Measurements from ENCODE around the gene SIVA1. TPM values are rescaled to one million over a fixed set of nuclear protein-coding genes. Genes with fewer than 3 reads are reported as not detected.

SIVA1 gene
- total RNA-seq, 2 donors from 2014 or later, result 82.5 to 87.3 TPM

- Histone ChIP-seq H3K9ac (ENCODE audit: extremely low read depth, low read length, poor library complexity, severe bottlenecking) (no peak overlapping the region), H3K36me3 (ENCODE audit: control insufficient read depth, insufficient read depth, low read length) (no peaks in the 10 kb centered on the region), H3K27me3 (ENCODE audit: control insufficient read depth, insufficient read depth, low read length, poor library complexity, severe bottlenecking) (peaks cover 14% of the 10 kb centered on the region), H3K4me1 (ENCODE audit: control insufficient read depth, insufficient read depth, low read length) (no peaks in the 10 kb centered on the region), H3K4me3 (ENCODE audit: low read length) (no peak overlapping the region), H3K27ac (ENCODE audit: low read depth, low read length) (no peak overlapping the region), H3K9me3 (ENCODE audit: control insufficient read depth, low read length) (no peaks in the 10 kb centered on the region)
- WGBS, 2 experiments (ENCODE audit: insufficient coverage in 1 of 2, insufficient read length in 1 of 2), result 93 to 97% methylated on average over 5 to 10 of the region's 10 CpGs
- TF ChIP-seq, protein P1, sequence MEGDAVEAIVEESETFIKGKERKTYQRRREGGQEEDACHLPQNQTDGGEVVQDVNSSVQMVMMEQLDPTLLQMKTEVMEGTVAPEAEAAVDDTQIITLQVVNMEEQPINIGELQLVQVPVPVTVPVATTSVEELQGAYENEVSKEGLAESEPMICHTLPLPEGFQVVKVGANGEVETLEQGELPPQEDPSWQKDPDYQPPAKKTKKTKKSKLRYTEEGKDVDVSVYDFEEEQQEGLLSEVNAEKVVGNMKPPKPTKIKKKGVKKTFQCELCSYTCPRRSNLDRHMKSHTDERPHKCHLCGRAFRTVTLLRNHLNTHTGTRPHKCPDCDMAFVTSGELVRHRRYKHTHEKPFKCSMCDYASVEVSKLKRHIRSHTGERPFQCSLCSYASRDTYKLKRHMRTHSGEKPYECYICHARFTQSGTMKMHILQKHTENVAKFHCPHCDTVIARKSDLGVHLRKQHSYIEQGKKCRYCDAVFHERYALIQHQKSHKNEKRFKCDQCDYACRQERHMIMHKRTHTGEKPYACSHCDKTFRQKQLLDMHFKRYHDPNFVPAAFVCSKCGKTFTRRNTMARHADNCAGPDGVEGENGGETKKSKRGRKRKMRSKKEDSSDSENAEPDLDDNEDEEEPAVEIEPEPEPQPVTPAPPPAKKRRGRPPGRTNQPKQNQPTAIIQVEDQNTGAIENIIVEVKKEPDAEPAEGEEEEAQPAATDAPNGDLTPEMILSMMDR (conservative IDR thresholded peaks at IDR 0.05), result no peak
- no peak for DNase-seq
- peaks cover 3% of the 10 kb centered on the region for H3K36me3 Mint-ChIP-seq (ENCODE audit: low read depth)
- H3K9me3 Mint-ChIP-seq, result no peaks in the 10 kb centered on the region
- H3K4me3 Mint-ChIP-seq, result no peak overlapping the region
- H3K27ac Mint-ChIP-seq, result no peak overlapping the region
- peaks cover 16% of the 10 kb centered on the region for H3K27me3 Mint-ChIP-seq (ENCODE audit: insufficient read depth)
- no peaks in the 10 kb centered on the region for H3K4me1 Mint-ChIP-seq
These were observed 53.9 kb downstream of the SIVA1 start for GRCh38 chr14:104806625-104807465.

DNA sequence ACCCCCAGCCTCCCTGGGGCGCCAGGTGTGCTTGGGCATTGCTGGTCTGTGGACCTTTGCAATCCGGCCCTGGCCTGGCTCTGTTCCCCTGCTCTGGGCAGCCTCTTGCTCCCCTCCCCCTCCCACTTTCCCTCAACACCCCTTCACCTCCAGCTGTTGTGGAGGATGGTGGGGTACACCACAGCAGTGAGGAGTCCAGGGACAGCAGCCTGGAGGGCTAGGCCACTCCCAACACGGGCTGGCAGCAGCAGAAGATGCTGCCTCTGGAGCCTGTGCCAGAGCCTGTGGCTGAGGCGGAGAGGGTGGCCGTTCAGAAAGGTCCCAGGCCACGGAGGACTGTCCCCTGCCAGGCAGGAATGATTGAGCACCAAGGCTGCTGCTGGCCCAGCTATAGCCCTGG is 55.5 kb downstream of the SIVA1 start:
- peaks cover 7% of the 10 kb centered on the region for H3K27me3 Mint-ChIP-seq (ENCODE audit: insufficient read depth)
- Histone ChIP-seq H3K9me3 (ENCODE audit: control insufficient read depth, low read length) (no peaks in the 10 kb centered on the region), H3K27me3 (ENCODE audit: control insufficient read depth, insufficient read depth, low read length, poor library complexity, severe bottlenecking) (peaks cover 6% of the 10 kb centered on the region), H3K36me3 (ENCODE audit: control insufficient read depth, insufficient read depth, low read length) (no peaks in the 10 kb centered on the region), H3K4me1 (ENCODE audit: control insufficient read depth, insufficient read depth, low read length) (no peaks in the 10 kb centered on the region), H3K27ac (ENCODE audit: low read depth, low read length) (no peak overlapping the region), H3K9ac (ENCODE audit: extremely low read depth, low read length, poor library complexity, severe bottlenecking) (no peak overlapping the region), H3K4me3 (ENCODE audit: low read length) (no peak overlapping the region)
- no peak overlapping the region for H3K27ac Mint-ChIP-seq
- DNase-seq, result no peak
- 84 to 88% methylated on average over 6 of the region's 6 CpGs for WGBS, 2 experiments (ENCODE audit: insufficient coverage in 1 of 2, insufficient read length in 1 of 2)
- no peaks in the 10 kb centered on the region for H3K4me1 Mint-ChIP-seq
- no peaks in the 10 kb centered on the region for H3K36me3 Mint-ChIP-seq (ENCODE audit: low read depth)
- no peaks in the 10 kb centered on the region for H3K9me3 Mint-ChIP-seq
- TF ChIP-seq, protein P1 (conservative IDR thresholded peaks at IDR 0.05), result no peak
- H3K4me3 Mint-ChIP-seq, result no peak overlapping the region

Other genes with a start within 250 kb of the SIVA1 start
- gene C14orf180, start 173.4 kb upstream of the SIVA1 start, total RNA-seq, result not detected
- 10 to 100 TPM in 1 of 2 donors, 1 to 10 TPM in 1; 8.2 to 15.7 TPM for gene TMEM179, start 148.4 kb upstream of the SIVA1 start, total RNA-seq
- 100 to 1,000 TPM in 1 of 2 donors, 10 to 100 TPM in 1; 99.7 to 114 TPM for gene INF2, start 63.5 kb upstream of the SIVA1 start, total RNA-seq
- gene ADSS1, start 28.9 kb upstream of the SIVA1 start, total RNA-seq, result 10 to 100 TPM; 15.8 to 31.0 TPM
- gene AKT1, start 42.6 kb downstream of the SIVA1 start, total RNA-seq, result 100 to 1,000 TPM; 133 to 152 TPM
- gene ZBTB42, start 48.0 kb downstream of the SIVA1 start, total RNA-seq, result 1 to 10 TPM; 7.7 to 8.4 TPM
- 10 to 100 TPM; 38.9 to 43.1 TPM for gene CEP170B, start 112.1 kb downstream of the SIVA1 start, total RNA-seq
- gene PLD4, start 171.7 kb downstream of the SIVA1 start, total RNA-seq, result not detected
- gene AHNAK2, start 225.2 kb downstream of the SIVA1 start, total RNA-seq, result 1 to 10 TPM in 1 of 2 donors, under 1 TPM in 1; 0.93 to 2.2 TPM
- 10 to 100 TPM; 11.2 to 12.5 TPM for gene CLBA1, start 232.6 kb downstream of the SIVA1 start, total RNA-seq

All from endodermal cell (in vitro differentiated cells).